Measurements from ENCODE around the gene PLXNA1.

The PLXNA1 gene

DNA sequence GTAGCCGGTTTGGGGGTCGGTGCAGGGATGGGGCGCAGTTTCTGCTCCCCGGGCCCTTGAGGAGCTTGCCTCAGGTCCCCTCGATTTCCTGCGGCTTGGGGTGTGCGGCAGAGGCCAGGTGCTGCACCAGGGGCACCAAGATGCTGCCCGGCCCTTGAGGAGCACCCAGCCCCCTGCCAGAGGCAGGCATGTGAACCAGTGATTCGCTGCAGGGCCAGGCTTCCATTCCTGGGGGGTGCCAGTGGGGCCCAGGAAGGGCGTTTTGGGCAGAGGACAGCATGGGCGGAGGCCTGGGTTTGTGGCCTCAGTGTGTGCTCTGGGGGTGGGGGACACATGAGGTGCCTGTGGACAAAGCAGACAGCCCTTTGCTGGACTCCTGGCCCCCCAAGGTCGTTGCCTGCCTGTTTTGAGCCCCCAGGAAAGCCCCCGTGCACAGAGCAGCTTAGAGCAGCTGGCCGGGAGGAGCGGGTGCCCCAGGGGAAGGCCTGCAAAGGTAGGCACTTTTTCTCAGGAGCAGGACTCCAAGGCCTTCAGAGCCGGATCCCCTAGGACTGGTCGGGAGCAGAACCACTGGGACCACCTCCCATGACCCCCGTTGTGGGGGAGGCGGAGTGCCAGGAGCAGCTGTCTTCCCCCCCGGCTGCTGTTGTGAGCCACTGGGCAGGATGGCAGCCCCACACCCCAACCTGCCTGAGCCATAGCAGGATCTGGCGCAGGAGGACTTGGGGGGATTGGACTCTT is 1.6 kb downstream of the PLXNA1 start:
- no peaks in the 10 kb centered on the region for H3K36me3 Mint-ChIP-seq (ENCODE audit: low read depth)
- DNase-seq: no peak
- no peaks in the 10 kb centered on the region for H3K9me3 Mint-ChIP-seq
- peaks cover 16% of the 10 kb centered on the region for H3K4me1 Mint-ChIP-seq
- no peak overlapping the region for H3K27ac Mint-ChIP-seq
- no peak for ATAC-seq
- H3K4me3 Mint-ChIP-seq: peak overlapping the region; percentile 34
- H3K27me3 Mint-ChIP-seq: peaks cover 1% of the 10 kb centered on the region

DNA sequence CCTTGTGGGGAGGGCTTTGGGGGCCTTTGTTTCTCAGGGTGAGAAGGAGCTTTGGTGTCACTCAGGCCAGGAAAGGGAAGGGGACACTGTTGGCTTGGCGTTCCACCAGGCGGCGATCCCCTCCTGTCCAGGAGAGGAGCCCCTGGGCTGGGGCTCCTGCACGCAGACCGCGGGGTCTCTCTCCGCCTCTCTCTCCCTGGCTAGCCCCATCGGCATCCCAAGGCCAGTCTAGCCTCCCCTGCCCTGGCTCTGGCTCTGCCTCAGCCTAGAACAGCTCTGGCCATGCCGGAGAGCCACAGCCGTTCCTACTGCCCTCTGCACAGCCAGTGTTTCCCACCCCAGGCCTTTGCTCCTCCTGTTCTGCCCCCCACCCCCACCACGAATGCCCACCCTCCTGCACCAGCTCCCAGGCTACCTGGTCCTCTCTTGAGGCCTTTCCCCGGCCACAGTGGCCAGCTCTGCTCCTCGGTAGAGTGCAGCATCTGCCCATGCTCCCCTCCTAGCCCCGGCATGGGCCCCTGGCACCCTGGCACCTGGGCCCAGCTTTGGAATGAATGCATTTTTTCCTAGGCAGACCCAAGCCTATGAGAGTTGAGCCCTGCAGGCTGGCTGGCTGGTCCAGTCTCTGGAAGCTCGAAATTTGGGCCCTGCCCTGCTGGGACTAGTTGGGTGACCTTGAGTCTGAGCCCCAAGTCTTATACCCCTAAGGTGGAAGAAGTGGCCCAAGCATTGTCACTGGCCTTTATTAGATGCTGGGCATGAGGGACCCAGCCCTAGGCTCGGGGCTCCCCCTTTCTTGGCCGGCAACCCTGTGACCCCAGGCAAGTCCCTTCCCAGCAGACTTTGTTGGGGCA is 2.4 kb downstream of the PLXNA1 start:
- Mint-ChIP-seq H3K9me3 (no peaks in the 10 kb centered on the region), H3K27me3 (peaks cover 1% of the 10 kb centered on the region), H3K27ac (no peak overlapping the region), H3K36me3 (ENCODE audit: low read depth) (no peaks in the 10 kb centered on the region), H3K4me3 (no peak overlapping the region), H3K4me1 (peaks cover 12% of the 10 kb centered on the region)
- DNase-seq (no peak), ATAC-seq (no peak)

DNA sequence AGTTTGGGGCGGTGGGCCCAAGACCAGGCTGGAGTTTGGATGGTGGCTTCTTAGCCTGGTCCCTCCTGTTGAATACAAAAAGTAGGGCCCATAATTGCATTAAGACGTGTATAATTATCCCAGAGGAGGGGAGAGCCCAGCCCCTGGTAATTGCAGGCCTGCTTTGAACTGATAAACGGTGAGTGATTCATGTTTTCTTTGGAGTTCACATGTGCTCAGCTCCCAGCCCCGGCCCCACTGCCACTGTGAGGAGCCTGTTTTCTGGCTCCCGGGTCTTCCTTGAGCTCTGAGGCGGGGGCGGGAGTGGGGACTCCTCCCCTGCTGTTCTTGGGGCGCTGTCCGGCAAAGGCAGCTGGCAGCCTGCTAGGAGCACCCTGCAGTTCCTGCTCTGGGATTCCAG is 3.1 kb downstream of the PLXNA1 start:
- H3K27ac Mint-ChIP-seq: no peak overlapping the region
- H3K4me1 Mint-ChIP-seq: peaks cover 12% of the 10 kb centered on the region
- no peak overlapping the region for H3K4me3 Mint-ChIP-seq
- peaks cover 1% of the 10 kb centered on the region for H3K27me3 Mint-ChIP-seq
- ATAC-seq: no peak
- no peaks in the 10 kb centered on the region for H3K36me3 Mint-ChIP-seq (ENCODE audit: low read depth)
- H3K9me3 Mint-ChIP-seq: no peaks in the 10 kb centered on the region
- no peak for DNase-seq

DNA sequence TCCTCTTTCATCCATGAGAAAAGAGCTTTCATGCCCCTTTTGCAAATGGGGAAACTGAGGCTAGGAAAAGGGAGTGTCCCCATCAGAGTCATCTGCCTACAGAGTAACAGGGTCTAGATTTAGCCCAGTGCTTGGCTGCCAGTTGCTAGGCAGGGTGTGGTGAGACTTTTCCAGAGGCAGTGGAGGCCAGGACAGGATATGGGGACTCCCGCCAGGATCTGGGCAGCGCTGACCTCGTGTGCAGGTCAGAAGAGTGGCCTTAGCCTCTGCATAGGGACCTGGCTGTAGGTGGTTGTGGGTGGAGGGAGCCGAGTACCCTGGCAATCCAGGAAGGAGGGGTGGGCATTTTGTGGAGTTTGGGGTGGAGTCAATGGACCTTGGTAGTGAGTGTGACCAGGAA is 4.2 kb downstream of the PLXNA1 start:
- no peaks in the 10 kb centered on the region for H3K9me3 Mint-ChIP-seq
- no peak overlapping the region for H3K4me3 Mint-ChIP-seq
- H3K36me3 Mint-ChIP-seq (ENCODE audit: low read depth): no peaks in the 10 kb centered on the region
- DNase-seq: no peak
- no peak overlapping the region for H3K27ac Mint-ChIP-seq
- H3K4me1 Mint-ChIP-seq: peaks cover 3% of the 10 kb centered on the region
- no peaks in the 10 kb centered on the region for H3K27me3 Mint-ChIP-seq
- no peak for ATAC-seq

DNA sequence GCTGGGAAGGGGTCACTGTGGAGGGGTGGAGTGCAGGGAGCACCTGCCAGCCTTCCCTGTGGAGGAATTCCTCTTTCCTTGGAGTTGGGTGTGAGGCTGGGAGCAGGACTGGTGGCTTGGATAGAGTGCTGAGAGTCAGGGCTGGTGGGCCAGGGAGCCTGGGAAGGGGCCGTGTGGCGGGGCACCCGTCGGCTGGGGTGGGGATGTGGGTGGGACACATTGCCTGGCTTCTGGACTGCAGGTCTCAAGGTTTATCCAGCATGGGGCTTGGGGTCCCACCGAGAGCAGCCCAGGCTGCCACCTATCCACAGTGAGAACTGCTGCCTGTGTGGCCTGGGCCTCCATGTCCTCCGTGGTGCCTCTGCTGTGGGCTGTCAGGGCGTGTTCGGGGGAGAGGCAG is 4.7 kb downstream of the PLXNA1 start:
- Mint-ChIP-seq H3K9me3 (no peaks in the 10 kb centered on the region), H3K4me3 (no peak overlapping the region), H3K4me1 (no peaks in the 10 kb centered on the region), H3K27ac (no peak overlapping the region), H3K36me3 (ENCODE audit: low read depth) (no peaks in the 10 kb centered on the region), H3K27me3 (no peaks in the 10 kb centered on the region)
- ATAC-seq (no peak), DNase-seq (no peak)

DNA sequence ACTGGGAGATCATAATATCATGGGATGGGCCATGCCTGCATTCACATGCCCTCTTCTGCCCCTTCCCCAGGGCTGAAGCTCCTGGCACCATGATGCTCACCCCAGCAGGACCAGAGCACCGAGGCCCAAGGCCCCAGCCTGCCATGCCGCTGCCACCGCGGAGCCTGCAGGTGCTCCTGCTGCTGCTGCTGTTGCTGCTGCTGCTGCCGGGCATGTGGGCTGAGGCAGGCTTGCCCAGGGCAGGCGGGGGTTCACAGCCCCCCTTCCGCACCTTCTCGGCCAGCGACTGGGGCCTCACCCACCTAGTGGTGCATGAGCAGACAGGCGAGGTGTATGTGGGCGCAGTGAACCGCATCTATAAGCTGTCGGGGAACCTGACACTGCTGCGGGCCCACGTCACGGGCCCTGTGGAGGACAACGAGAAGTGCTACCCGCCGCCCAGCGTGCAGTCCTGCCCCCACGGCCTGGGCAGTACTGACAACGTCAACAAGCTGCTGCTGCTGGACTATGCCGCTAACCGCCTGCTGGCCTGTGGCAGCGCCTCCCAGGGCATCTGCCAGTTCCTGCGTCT is 5.6 kb downstream of the PLXNA1 start:
- H3K4me3 Mint-ChIP-seq: no peak overlapping the region
- no peak for DNase-seq
- H3K36me3 Mint-ChIP-seq (ENCODE audit: low read depth): no peaks in the 10 kb centered on the region
- H3K27ac Mint-ChIP-seq: no peak overlapping the region
- H3K4me1 Mint-ChIP-seq: no peaks in the 10 kb centered on the region
- no peak for ATAC-seq
- H3K27me3 Mint-ChIP-seq: no peaks in the 10 kb centered on the region
- no peaks in the 10 kb centered on the region for H3K9me3 Mint-ChIP-seq

DNA sequence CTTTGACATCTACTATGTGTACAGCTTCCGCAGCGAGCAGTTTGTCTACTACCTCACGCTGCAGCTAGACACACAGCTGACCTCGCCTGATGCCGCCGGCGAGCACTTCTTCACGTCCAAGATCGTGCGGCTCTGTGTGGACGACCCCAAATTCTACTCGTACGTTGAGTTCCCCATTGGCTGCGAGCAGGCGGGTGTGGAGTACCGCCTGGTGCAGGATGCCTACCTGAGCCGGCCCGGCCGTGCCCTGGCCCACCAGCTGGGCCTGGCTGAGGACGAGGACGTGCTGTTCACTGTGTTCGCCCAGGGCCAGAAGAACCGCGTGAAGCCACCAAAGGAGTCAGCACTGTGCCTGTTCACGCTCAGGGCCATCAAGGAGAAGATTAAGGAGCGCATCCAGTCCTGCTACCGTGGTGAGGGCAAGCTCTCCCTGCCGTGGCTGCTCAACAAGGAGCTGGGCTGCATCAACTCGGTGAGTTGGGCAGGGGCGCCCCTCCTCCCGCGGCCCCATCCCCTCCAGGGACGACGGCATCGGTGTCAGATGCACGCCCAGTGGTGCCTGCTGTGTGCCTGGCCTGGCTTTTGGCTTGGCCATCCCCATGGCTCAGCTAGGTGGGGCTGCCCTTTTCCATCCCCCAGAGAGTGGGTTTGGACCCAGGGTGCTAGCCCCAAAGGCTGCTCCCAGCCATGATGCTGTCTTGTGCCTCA is 6.6 kb downstream of the PLXNA1 start:
- Mint-ChIP-seq H3K27ac (no peak overlapping the region), H3K36me3 (ENCODE audit: low read depth) (no peaks in the 10 kb centered on the region), H3K27me3 (no peaks in the 10 kb centered on the region)

DNA sequence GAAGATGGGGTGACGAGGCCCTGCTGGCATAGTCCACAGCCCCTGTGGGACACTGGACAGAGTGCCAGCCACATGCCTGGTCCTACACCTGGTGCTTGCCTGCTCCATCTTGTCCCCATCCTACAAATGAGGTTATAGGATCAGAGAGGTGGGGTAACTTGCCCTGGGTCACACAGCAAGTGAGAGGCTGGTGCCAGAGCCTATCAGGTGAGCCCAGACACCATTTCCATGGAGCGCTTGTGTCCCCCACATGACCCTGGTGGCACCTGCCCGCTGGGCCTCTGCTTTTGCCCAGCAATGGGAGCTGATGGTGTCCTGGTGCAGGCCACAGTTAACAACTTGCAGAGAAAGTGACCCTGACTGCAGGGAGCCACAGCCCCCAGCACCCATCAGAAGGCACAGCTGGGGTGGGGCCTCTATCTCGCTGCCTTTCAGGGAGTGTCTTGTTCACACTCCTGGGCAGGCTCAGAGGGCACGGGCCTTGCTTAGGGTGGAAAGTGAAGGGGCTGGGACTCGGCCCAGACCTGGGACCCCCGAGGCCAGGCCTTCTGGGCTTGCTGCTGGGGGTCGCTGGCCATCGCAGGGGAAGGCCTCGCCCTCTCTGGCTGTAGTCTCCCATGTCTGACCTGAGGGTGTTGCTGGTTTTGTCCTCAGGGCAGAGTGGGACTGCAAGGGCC is 7.2 kb downstream of the PLXNA1 start:
- no peaks in the 10 kb centered on the region for H3K36me3 Mint-ChIP-seq (ENCODE audit: low read depth)
- H3K4me3 Mint-ChIP-seq: no peak overlapping the region
- ATAC-seq: no peak
- no peak overlapping the region for H3K27ac Mint-ChIP-seq
- no peaks in the 10 kb centered on the region for H3K9me3 Mint-ChIP-seq
- H3K4me1 Mint-ChIP-seq: no peaks in the 10 kb centered on the region
- no peak for DNase-seq
- H3K27me3 Mint-ChIP-seq: no peaks in the 10 kb centered on the region

More for the DNA sequence above, 6.6 kb downstream of the PLXNA1 start:
- H3K4me3 Mint-ChIP-seq: no peak overlapping the region
- ATAC-seq: no peak
- DNase-seq: no peak
- no peaks in the 10 kb centered on the region for H3K9me3 Mint-ChIP-seq
- H3K4me1 Mint-ChIP-seq: no peaks in the 10 kb centered on the region

DNA sequence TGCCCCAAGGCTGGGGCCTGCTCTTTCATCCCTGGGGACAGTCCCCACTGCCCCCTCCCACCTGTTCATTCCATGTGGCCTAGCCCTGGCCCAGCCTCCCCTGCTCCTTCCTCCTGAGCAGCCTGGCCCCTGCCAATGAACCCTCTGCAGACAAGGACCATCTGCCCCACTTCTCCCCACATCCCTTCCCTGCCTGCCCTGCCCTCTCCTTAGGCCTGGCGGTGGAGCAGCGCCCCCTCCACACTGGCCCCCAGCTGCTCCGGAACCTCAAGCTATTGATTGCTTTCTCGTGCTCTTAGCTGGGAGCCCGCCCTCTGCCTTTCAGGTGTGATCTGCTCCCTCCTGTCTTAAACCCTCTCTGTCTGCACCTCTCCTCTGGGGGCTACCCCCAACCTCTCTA is 8.0 kb downstream of the PLXNA1 start:
- DNase-seq (no peak), ATAC-seq (no peak)
- no peak overlapping the region for H3K4me3 Mint-ChIP-seq
- no peak overlapping the region for H3K27ac Mint-ChIP-seq
- no peaks in the 10 kb centered on the region for H3K27me3 Mint-ChIP-seq
- H3K9me3 Mint-ChIP-seq: no peaks in the 10 kb centered on the region
- H3K36me3 Mint-ChIP-seq (ENCODE audit: low read depth): no peaks in the 10 kb centered on the region
- H3K4me1 Mint-ChIP-seq: no peaks in the 10 kb centered on the region

DNA sequence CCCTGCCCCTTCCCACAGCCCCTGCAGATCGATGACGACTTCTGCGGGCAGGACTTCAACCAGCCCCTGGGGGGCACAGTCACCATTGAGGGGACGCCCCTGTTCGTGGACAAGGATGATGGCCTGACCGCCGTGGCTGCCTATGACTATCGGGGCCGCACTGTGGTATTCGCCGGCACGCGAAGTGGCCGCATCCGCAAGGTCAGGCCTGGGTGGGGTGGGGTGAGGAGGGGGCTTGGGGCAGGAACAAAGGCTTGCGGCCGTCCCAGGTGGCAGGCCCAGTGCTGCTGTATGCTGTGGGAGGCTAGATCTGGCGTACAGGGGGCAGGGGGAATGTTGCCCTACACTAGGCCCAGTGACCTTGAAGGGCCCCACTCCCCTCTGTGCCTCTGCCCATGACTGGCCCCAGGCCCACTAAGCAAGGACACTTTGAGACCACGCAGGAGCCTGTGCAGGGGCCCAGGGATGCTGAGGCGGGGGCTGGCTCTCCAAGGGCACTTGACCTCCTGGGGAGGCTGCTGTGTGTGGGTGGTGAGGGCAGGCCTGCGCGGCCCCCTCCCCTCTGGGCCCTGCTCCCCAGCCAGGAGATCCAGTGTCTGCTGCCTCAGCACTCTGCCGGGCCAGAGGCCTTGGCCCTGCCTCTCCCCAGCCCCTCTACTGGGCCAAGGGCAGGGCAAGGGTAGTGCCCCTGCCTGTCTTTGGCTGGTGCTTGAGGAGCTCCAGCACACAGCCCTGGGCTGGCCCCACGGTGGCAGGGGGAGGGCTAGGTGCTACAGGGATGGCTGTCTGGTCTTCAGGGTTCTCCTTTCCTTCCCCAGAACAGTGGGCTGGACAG is 8.7 kb downstream of the PLXNA1 start:
- Mint-ChIP-seq H3K27ac (no peak overlapping the region), H3K9me3 (no peaks in the 10 kb centered on the region), H3K36me3 (ENCODE audit: low read depth) (no peaks in the 10 kb centered on the region), H3K27me3 (no peaks in the 10 kb centered on the region), H3K4me1 (no peaks in the 10 kb centered on the region), H3K4me3 (no peak overlapping the region)
- ATAC-seq (no peak), DNase-seq (no peak)

DNA sequence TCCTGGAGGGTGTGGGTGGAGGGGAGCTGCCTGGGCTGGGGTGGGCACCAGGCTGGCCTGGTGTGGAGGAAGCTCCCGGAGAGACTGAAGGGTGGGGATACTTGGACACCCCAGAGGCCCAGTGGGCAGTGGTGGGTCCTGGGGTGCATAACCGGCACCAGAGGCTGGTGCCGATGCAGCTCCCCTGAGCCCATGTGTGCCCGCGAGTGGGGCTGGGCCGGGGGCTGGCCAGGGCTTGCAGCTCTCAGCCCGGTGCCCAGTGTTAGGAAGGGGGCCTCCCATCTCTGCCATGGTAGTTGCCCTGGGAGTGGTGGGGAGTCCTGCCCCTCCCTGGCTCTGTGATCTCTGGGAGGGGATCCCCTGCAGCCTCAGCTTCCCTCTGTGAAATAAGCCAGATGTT is 9.3 kb downstream of the PLXNA1 start:
- Mint-ChIP-seq H3K9me3 (no peaks in the 10 kb centered on the region), H3K36me3 (ENCODE audit: low read depth) (no peaks in the 10 kb centered on the region), H3K4me3 (no peak overlapping the region), H3K4me1 (no peaks in the 10 kb centered on the region), H3K27me3 (no peaks in the 10 kb centered on the region), H3K27ac (no peak overlapping the region)
- no peak for ATAC-seq
- no peak for DNase-seq

DNA sequence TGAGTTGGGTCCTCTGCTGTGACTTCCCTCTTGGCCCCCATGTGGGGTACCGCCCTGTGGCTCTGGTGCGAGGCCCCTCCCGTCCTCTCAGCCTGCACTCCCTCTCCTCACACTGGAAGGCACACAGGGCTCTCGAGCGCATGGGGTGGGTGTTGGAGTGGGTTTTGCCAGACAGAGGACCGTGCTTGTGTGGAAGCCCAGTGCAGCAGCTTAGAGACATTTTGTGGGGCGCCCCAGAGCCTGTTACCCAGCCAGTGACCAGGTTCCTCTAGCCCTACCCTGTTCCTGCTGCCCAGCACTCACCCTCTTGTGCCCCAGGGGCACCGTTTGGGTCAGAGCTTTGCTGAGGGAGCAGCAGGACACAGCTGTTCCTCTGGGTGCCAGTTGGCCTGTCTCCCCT is 9.9 kb downstream of the PLXNA1 start:
- no peak overlapping the region for H3K27ac Mint-ChIP-seq
- H3K27me3 Mint-ChIP-seq: no peaks in the 10 kb centered on the region
- no peak for DNase-seq
- H3K4me3 Mint-ChIP-seq: no peak overlapping the region
- no peak for ATAC-seq
- H3K9me3 Mint-ChIP-seq: no peaks in the 10 kb centered on the region
- H3K36me3 Mint-ChIP-seq (ENCODE audit: low read depth): no peaks in the 10 kb centered on the region
- H3K4me1 Mint-ChIP-seq: no peaks in the 10 kb centered on the region

DNA sequence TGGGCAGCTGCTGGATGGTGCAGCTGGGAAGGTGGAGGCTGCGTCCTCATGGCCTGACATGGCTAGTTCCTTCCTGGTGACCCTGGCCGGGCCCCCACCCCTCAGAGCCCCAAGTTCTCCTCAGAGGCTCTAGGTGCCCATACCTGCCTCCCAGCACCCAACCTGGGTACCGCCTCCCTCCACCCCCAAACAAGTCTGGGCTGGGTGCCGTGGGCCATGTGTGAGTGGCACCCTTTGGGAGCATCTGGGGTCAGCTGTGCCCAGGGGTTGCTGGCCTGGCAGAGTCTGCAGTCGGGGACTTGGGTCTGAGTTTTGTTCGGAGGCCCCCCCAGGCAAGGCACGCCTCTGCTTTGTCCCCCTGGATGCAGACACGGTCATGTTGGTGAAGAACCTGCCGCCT is 10.5 kb downstream of the PLXNA1 start:
- no peak overlapping the region for H3K4me3 Mint-ChIP-seq

More for the DNA sequence above, 10.5 kb downstream of the PLXNA1 start:
- Mint-ChIP-seq H3K27me3 (no peaks in the 10 kb centered on the region), H3K9me3 (no peaks in the 10 kb centered on the region), H3K36me3 (ENCODE audit: low read depth) (no peaks in the 10 kb centered on the region), H3K27ac (no peak overlapping the region), H3K4me1 (no peaks in the 10 kb centered on the region)
- DNase-seq (no peak), ATAC-seq (no peak)

Measured in activated naive CD8-positive, alpha-beta T cell treated with anti-CD3 and anti-CD28 coated beads, Interleukin-2, amount 50 U/mL, for 24 hours (primary cell).